MCF 10A (cell line): Measurements from ENCODE around the gene GALNT16. TPM values are rescaled to one million over a fixed set of nuclear protein-coding genes. Genes with fewer than 3 reads are reported as not detected.

ENCODE experiments used
- BruUV-seq: library from RNA; stranded (reverse); fragments of 400-500 nt; replicated peaks from 2 replicates; lab custom pipeline; 2021; lab: Mats Ljungman, UMichigan
- CTCF ChIA-PET: fragments of 300-600 bp; sonication (Branson Sonifier 250); formaldehyde crosslinking; extraction: SDS; loops from one replicate; lab custom pipeline; 2021; ENCODE audit warnings: antibody characterized with exemption, inconsistent platforms; lab: Yijun Ruan, JAX
- POLR2A ChIA-PET: fragments of 300-600, 350-650 bp; sonication (Branson Sonifier 250); formaldehyde crosslinking; extraction: SDS; loops from one replicate; lab custom pipeline; 2020; ENCODE audit warnings: antibody characterized with exemption, inconsistent platforms; lab: Yijun Ruan, JAX
- DNase-seq: peaks from one replicate; pipeline ENCODE4 v3.0.0-alpha.2; 2018; ENCODE audit not compliant: unreplicated experiment
- H3K27ac Mint-ChIP-seq: one replicate; pipeline ENCODE4 v1.8.0; 2022; ENCODE audit warnings: mild to moderate bottlenecking, low read depth, mixed read lengths; ENCODE audit not compliant: unreplicated experiment
- H3K27me3 Mint-ChIP-seq: one replicate; pipeline ENCODE4 v1.8.0; 2022; ENCODE audit warnings: mixed read lengths; ENCODE audit not compliant: insufficient read depth, unreplicated experiment
- H3K36me3 Mint-ChIP-seq: one replicate; pipeline ENCODE4 v1.8.0; 2022; ENCODE audit warnings: mild to moderate bottlenecking, moderate library complexity, mixed read lengths; ENCODE audit not compliant: insufficient read depth, unreplicated experiment
- H3K4me1 Mint-ChIP-seq: one replicate; pipeline ENCODE4 v1.8.0; 2022; ENCODE audit warnings: mixed read lengths; ENCODE audit not compliant: insufficient read depth, unreplicated experiment
- H3K4me3 Mint-ChIP-seq: one replicate; pipeline ENCODE4 v1.8.0; 2022; ENCODE audit warnings: mild to moderate bottlenecking, moderate library complexity, mixed read lengths; ENCODE audit not compliant: unreplicated experiment
- H3K9me3 Mint-ChIP-seq: one replicate; pipeline ENCODE4 v1.8.0; 2022; ENCODE audit warnings: mixed read lengths; ENCODE audit not compliant: unreplicated experiment
- CTCF ChIP-seq: fragments of 200-600 bp; IDR thresholded peaks from one replicate; pipeline ENCODE4 v1.8.0; 2022; ENCODE audit warnings: antibody characterized with exemption, mild to moderate bottlenecking; ENCODE audit not compliant: unreplicated experiment
- intact Hi-C: fragments of 100-400 bp; cut with micrococcal nuclease; formaldehyde crosslinking; loops from 2 replicates; pipeline ENCODE4 v1.14.1; 2022
- total RNA-seq: library from RNA; stranded (reverse); gene quantifications from 2 replicates; pipeline ENCODE4 v1.2.3, GENCODE V29; 2022

Gene GALNT16
- total RNA-seq, 1 experiment from 2014 or later, result not detected

- no TSS peak for BruUV-seq
- H3K4me3 Mint-ChIP-seq, result no peak overlapping the region
- no peaks in the 10 kb centered on the region for H3K36me3 Mint-ChIP-seq
- H3K27me3 Mint-ChIP-seq, result peaks cover 5% of the 10 kb centered on the region
- intact Hi-C loops, result no loop called here
- H3K9me3 Mint-ChIP-seq, result no peaks in the 10 kb centered on the region
- no peak for TF ChIP-seq CTCF
- H3K4me1 Mint-ChIP-seq, result peaks cover 7% of the 10 kb centered on the region
- ChIA-PET POLR2A (interaction anchor here (0.7 kb wide), 1 partner anchor 39 kb away, joined by 3 read pairs; no protein-coding TSS in a partner anchor), CTCF (interaction anchor here (1.0 to 1.1 kb wide), 2 partner anchors 29 to 143 kb away, joined by 3 to 4 read pairs; no protein-coding TSS in a partner anchor)
- no peak overlapping the region for H3K27ac Mint-ChIP-seq
- no peak for DNase-seq
Observed at GRCh38 chr14:69316449-69317101, 56.6 kb downstream of the GALNT16 start.

GRCh38 chr14:69317102-69317755 lies 57.3 kb downstream of the GALNT16 start:
- BruUV-seq, result no TSS peak
- H3K9me3 Mint-ChIP-seq, result no peaks in the 10 kb centered on the region
- no peak overlapping the region for H3K4me3 Mint-ChIP-seq
- no peaks in the 10 kb centered on the region for H3K27me3 Mint-ChIP-seq
- ChIA-PET CTCF (interaction anchor here (1.0 to 1.1 kb wide), 2 partner anchors 29 to 142 kb away, joined by 3 to 4 read pairs; no protein-coding TSS in a partner anchor), POLR2A (interaction anchor here (0.7 kb wide), 1 partner anchor 40 kb away, joined by 3 read pairs; no protein-coding TSS in a partner anchor)
- no peak for TF ChIP-seq CTCF
- no peaks in the 10 kb centered on the region for H3K36me3 Mint-ChIP-seq
- H3K4me1 Mint-ChIP-seq, result peaks cover 7% of the 10 kb centered on the region
- peak; percentile 60 for DNase-seq
- no peak overlapping the region for H3K27ac Mint-ChIP-seq
- intact Hi-C loops, result no loop called here

- Mint-ChIP-seq H3K27ac (no peak overlapping the region), H3K4me3 (no peak overlapping the region)
- POLR2A ChIA-PET, result no interaction called here
Observed at GRCh38 chr14:69317780-69318179, 57.8 kb downstream of the GALNT16 start.

More at GRCh38 chr14:69317780-69318179, 57.8 kb downstream of the GALNT16 start:
- H3K27me3 Mint-ChIP-seq, result no peaks in the 10 kb centered on the region
- no TSS peak for BruUV-seq
- CTCF ChIA-PET, result interaction anchor here (0.7 kb wide), 1 partner anchor 17 kb away, joined by 3 read pairs; no protein-coding TSS in a partner anchor
- intact Hi-C loops, result no loop called here
- DNase-seq, result no peak
- no peak for TF ChIP-seq CTCF
- no peaks in the 10 kb centered on the region for H3K9me3 Mint-ChIP-seq
- peaks cover 7% of the 10 kb centered on the region for H3K4me1 Mint-ChIP-seq
- H3K36me3 Mint-ChIP-seq, result no peaks in the 10 kb centered on the region
